Measurements from ENCODE around the gene ATG10.

The ATG10 gene

GRCh38 chr5:82285206-82285605 is 313.4 kb downstream of the ATG10 start:
- DNase-seq, result no peak

GRCh38 chr5:82287625-82288024 is 315.8 kb downstream of the ATG10 start:
- DNase-seq, result no peak

- DNase-seq, result no peak
Measured at GRCh38 chr5:82290005-82290404, 318.2 kb downstream of the ATG10 start.

- DNase-seq, result no peak
Measured at GRCh38 chr5:82290908-82291307, 319.1 kb downstream of the ATG10 start.

- DNase-seq, result no peak
Measured at GRCh38 chr5:82291420-82291819, 319.6 kb downstream of the ATG10 start.

GRCh38 chr5:82295144-82295543 is 323.3 kb downstream of the ATG10 start:
- no peak for DNase-seq

GRCh38 chr5:82295959-82296531 is 324.2 kb downstream of the ATG10 start:
- no peak for DNase-seq

- DNase-seq, result no peak
Measured at GRCh38 chr5:82296929-82297328, 325.1 kb downstream of the ATG10 start.

GRCh38 chr5:82297711-82298110 is 325.9 kb downstream of the ATG10 start:
- DNase-seq, result no peak

GRCh38 chr5:82298668-82299067 is 326.8 kb downstream of the ATG10 start:
- no peak for DNase-seq

- DNase-seq, result no peak
Measured at GRCh38 chr5:82301190-82301589, 329.4 kb downstream of the ATG10 start.
